Mononuclear cell (primary cell): ENCODE measurements around the gene SLC18A3. TPM values are rescaled to one million over a fixed set of nuclear protein-coding genes. Genes with fewer than 3 reads are reported as not detected.

ENCODE experiments used
- H3K27me3 ChIP-seq: 2 replicates; pipeline ENCODE4 v1.6.0; 2011; ENCODE audit warnings: low read length, control low read depth; ENCODE audit not compliant: insufficient read depth
- H3K4me1 ChIP-seq: 2 replicates; pipeline ENCODE4 v1.5.1; 2011; ENCODE audit warnings: mild to moderate bottlenecking, low read length, control low read depth; ENCODE audit not compliant: insufficient read depth
- H3K4me3 ChIP-seq: 2 replicates; pipeline ENCODE4 v1.5.1; 2011; ENCODE audit warnings: mild to moderate bottlenecking, low read length, moderate library complexity
- H3K9me3 ChIP-seq: 2 replicates; pipeline ENCODE4 v1.5.1; 2011; ENCODE audit warnings: low read depth, mild to moderate bottlenecking, control low read depth, low read length
- total RNA-seq: library from RNA; depleted of rRNA; stranded (reverse); fragments of >200 nt; gene quantifications from one replicate; pipeline ENCODE4 v1.2.3, GENCODE V29; 2012

Gene SLC18A3
- total RNA-seq, 1 donor = 0.10 TPM

DNA sequence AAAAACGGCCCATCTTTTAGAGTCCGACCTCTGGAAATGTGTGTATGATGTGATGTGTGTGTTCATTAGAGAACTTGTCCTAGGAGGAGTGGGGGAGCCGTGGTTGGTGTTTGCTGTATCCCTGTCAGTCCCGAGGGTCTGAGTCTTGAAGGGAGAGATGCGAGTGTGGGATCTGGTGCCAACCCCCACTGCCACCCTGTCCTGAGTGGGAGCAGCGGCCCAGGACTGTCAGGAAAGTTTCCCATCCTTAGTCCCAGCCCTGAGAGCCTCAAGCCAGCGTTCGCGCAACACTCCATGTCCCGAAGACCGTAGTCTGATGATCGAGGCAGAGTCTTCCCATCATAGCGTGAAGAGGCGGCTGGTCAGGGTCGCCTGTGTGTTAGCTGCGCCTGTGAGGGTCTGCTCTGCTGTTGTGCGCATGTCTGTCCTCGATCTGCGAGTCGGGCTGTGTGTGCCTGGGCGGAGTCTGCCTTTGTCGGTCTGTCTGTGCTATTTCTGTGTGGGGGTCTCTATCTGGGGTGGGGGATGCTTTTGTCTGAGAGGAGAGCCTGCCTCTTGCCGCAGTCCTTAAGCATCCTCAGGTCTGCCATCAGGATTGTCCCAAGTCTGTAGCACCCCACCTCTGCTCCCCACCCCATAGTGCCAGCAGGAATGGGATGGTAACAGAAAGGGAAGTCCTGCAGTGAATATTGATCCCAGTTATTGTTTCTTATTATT, 3.2 kb downstream of the SLC18A3 start:
- no peaks in the 10 kb centered on the region for H3K9me3 ChIP-seq
- H3K4me3 ChIP-seq = no peak overlapping the region
- H3K27me3 ChIP-seq = peaks cover 52% of the 10 kb centered on the region

DNA sequence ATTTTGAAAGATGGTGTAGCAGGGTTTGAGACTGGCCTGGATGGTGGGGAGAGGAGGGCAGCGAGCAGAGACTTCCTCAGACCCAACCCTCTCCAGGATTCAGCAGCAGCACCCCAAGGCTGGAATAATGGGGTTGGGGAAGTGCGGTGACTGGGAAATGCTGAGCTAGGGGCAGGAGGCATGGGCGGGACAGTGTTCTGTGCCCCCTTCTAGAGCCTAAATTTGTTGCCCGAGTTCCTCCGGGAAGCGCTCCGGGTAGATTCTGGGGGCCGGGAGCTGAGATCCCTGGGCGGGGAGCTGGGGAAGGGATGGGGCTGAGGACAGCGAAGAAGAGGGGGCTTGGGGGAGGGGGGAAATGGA, 3.8 kb downstream of the SLC18A3 start, which contains the start of gene CHAT:
Gene CHAT, plus strand, starts transcription at position 156 of the 360 bp plus-strand sequence. Its CDS starts 153 bp downstream, at position 309.
- Histone ChIP-seq H3K4me3 (no peak within 1 kb of the TSS), H3K9me3 (no peaks in the 10 kb centered on the region), H3K4me1 (no peaks in the 10 kb centered on the region), H3K27me3 (peaks cover 46% of the 10 kb centered on the region)

More for the DNA sequence above, 3.2 kb downstream of the SLC18A3 start:
- H3K4me1 ChIP-seq = no peaks in the 10 kb centered on the region

DNA sequence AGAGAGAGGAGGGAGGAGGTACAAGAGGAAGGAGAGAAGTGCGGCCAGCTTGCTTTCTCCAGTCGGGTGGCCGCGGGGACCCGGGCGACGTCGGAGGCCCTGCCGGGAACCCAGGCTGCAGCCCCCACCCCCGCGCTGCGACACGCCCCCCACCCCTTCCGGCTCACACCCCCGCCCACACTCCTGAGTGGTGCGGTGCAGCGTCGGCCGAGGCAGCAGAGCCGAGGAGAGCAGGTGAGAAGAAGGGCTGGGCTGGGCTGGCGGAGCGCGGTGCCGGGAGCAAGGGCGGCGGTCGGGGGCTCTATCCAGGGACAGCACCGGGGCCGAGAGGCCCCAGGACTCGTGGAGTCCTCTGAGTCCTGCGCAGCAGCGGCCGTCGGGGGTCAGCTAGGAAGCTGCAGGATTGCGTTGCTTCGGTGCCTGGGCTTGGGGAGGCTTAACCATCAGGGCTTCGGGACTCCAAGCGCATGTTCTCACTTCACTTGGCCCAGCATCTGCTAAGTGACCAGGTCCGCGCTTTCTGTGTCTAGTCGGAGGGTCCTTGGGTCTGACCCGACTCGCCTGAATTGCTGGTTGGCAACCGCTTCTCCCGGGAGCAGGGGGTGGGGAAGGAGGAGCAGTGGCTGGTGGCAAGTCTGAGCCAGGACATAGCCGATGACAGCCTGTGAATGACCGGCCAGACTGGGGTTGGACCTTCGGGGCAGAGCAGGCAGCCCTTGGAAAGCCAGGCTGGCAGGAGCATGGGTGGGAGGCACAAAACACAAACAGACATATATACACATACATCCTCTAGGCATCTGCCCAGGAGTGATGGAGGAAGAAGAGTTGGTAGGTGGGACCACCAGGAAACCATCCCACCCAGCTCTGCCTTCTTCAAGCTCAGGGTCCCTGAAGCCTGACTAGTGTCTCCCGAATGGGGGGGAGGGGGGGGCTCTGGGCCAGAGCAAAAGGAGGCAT, 4.4 kb downstream of the SLC18A3 start:
- no peak overlapping the region for H3K4me3 ChIP-seq
- H3K9me3 ChIP-seq = no peaks in the 10 kb centered on the region
- no peaks in the 10 kb centered on the region for H3K4me1 ChIP-seq
- peaks cover 42% of the 10 kb centered on the region for H3K27me3 ChIP-seq

DNA sequence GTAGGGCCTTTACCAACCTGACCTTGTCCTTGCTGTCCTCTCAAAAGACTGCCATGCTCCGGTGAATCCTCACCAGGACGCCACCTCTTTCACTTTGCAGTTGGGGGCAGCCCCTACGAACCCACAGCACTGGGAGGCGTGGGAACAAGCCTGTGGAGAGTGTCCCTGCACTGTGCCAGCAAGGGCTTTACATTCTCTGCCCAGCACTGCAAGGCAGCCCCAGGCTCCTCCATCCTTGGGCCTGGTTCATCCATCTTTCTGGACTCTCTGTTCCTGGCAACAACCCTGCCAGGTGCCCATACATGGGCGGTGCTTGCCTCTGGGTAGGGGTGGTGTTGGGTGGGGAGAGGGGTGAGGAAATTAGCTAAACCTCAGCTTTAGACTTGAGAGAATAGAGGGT, 5.1 kb downstream of the SLC18A3 start:
- Histone ChIP-seq H3K27me3 (peaks cover 42% of the 10 kb centered on the region), H3K4me1 (no peaks in the 10 kb centered on the region), H3K9me3 (no peaks in the 10 kb centered on the region), H3K4me3 (no peak overlapping the region)

DNA sequence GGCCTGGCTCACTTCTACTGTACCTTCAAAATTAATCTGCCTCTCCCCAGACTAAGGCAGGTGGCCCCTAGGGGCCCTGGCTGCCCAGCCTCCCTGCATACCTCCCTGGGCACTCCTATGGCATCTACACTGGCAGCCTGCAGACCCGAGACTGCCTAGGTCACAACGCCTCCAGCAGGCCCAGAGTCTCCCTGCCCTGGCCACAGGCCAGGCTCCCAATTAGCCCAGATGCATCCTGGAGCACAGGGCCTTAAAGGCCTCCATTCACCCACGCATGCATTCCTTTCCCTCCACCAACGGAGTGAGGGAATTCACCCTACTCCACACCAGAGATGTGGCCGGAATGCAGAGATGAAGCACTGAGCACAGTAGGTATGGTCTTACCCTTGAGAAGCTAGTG, 5.6 kb downstream of the SLC18A3 start:
- Histone ChIP-seq H3K27me3 (peaks cover 42% of the 10 kb centered on the region), H3K4me1 (no peaks in the 10 kb centered on the region), H3K4me3 (no peak overlapping the region), H3K9me3 (no peaks in the 10 kb centered on the region)

DNA sequence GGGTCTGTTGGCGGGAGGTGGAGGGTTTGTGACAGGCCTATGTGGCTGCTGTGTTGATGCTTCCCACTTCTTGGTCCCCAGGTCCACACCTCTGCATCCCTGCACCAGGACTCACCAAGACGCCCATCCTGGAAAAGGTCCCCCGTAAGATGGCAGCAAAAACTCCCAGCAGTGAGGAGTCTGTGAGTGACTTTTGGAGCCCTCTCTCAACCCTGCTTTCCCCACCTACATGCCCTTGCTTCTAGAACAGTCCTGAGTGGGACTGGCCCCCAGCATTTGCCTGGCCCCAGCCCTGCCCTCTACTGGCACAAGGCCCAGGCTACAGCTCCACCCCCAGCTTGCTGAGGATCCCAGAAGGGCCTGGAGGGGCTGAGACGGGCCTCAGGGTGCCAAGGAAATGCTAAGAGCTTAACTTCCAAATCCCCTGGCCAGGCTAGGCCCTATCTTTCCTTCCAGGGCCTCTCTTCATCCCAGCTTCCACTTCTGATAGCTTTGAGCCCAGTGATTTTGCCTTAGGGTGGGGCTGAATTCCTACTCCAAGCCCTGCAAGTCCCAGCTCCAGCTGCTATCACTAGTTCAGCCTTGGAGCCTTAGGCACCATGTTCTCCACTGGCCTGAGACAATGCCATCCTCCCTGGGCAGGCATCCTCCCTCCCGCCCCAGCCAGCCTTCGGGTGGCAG, 6.5 kb downstream of the SLC18A3 start:
- Histone ChIP-seq H3K9me3 (no peaks in the 10 kb centered on the region), H3K4me3 (no peak overlapping the region), H3K27me3 (peaks cover 34% of the 10 kb centered on the region)

DNA sequence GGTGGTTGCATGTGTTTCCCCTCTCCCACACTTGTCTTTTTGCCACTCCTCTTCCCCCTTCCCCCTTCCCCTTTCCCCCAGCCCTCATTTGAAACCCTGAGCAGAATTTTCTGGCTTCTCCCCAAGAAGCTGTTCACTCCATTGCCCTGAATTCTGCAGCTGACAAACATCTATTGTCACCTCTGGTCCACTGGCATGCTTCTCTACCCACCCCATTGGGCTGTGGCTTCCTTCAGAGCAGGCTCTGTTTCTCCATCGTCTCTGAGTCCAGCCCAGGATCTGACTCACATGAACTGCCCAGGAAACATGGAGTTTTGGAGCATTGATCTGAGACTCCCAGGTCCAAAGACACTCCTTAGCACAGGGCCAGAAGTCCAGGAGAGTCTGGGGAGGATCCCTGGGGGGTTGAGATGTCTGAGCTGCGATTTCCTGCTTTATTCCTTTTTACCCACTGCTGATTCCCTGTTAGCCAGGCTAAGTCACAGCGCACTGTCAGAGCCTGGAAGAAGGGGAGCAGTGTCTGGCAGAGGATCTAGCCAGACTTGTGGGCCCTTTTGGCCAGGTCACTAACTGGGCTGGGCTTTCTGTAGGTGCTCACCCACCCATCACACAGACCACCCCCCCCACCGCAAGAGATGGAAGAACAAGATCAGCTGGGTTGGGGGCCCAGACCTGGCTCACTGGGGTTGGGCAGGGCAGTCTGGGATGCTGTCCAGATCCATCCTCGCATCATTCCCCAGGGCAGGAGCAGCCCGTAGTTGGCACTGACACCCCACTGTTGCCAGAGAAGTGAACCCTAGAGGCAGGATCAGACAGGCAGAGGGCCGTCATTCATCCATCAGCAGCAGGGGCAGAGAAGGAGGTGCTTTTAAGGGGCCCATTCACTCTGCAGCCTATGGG, 7.3 kb downstream of the SLC18A3 start:
- no peaks in the 10 kb centered on the region for H3K4me1 ChIP-seq
- no peak overlapping the region for H3K4me3 ChIP-seq
- H3K9me3 ChIP-seq = no peaks in the 10 kb centered on the region
- peaks cover 26% of the 10 kb centered on the region for H3K27me3 ChIP-seq

More for the DNA sequence above, 6.5 kb downstream of the SLC18A3 start:
- no peaks in the 10 kb centered on the region for H3K4me1 ChIP-seq

DNA sequence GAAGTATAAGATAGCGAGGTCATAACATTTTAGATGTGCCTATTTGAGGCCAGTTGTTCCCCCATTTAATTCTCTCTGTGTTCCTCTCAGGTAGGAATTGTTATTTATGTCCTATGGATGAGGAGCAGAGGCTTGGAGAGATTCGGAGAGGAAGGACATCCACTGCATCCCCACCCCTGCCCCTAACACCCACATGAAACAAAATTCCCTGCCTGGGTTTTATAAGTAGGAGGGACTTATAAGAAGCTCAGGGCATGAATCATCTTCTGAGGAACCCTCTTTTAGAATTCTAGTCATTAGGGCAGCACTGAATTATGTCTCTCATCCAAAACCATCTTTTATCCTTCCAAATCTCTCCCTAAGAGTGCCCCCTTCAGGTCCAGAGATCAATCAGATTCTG, 8.7 kb downstream of the SLC18A3 start:
- Histone ChIP-seq H3K4me3 (no peak overlapping the region), H3K4me1 (no peaks in the 10 kb centered on the region), H3K27me3 (peaks cover 11% of the 10 kb centered on the region), H3K9me3 (no peaks in the 10 kb centered on the region)

DNA sequence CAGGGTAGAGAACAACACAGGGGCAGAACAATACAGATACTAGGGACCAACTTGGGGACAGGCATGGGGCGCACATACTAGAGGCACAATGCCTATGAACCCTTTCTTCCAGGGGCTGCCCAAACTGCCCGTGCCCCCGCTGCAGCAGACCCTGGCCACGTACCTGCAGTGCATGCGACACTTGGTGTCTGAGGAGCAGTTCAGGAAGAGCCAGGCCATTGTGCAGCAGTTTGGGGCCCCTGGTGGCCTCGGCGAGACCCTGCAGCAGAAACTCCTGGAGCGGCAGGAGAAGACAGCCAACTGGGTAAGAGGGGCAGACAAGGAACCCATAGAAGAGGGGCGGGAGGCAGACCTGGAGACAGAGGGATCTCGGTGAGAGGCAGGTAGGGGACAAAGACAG, 9.5 kb downstream of the SLC18A3 start:
- Histone ChIP-seq H3K4me3 (no peak overlapping the region), H3K27me3 (peaks cover 8% of the 10 kb centered on the region), H3K4me1 (no peaks in the 10 kb centered on the region), H3K9me3 (no peaks in the 10 kb centered on the region)

DNA sequence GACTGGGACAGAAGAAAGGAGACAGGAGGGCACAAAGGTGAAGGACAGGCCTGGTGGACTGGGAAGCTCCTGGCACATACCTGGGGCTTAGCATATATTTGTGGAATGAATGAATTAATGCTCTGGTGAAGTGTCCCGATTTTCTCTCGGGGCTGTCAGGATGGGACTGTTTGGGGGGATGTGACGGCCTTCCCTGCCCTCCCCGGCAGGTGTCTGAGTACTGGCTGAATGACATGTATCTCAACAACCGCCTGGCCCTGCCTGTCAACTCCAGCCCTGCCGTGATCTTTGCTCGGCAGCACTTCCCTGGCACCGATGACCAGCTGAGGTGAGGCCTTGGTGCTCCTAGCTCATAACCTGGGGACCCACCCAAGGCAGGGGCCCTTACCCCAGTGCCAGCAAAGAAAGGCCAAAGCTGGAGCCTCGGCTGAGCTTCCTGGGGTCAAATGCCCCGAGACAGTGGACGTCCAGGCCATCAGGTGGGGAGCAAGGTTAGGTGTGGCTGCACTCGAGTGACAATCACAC, 10.2 kb downstream of the SLC18A3 start:
- Histone ChIP-seq H3K9me3 (no peaks in the 10 kb centered on the region), H3K4me3 (no peak overlapping the region), H3K4me1 (no peaks in the 10 kb centered on the region), H3K27me3 (peaks cover under 1% of the 10 kb centered on the region)

DNA sequence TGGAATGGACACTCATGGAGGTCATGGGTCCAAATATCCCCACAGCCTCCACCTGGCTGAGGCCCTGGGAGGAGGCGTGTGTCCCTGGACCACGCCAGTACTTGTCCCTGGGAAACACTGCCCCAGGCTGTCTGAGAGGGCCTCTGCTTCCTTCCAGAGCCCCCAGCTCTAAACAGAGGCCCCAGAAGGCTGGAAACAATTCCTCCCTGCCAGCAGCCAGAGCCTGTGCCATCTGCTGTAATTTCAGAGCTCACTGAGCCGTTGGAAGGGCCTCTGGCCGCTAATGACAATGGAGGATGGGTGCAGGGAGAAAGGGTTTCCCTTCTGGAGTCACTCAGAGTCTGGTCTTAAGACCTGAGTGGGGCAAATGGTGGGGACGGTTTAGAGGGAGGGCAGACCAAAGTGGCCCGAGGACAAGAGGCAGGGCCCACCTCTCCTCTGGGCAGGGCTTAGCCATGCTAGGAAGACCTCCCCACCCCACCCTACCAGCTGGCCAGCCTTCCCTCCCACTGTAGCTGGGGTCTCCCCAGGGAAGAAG, 10.8 kb downstream of the SLC18A3 start:
- H3K27me3 ChIP-seq = no peaks in the 10 kb centered on the region
- H3K4me1 ChIP-seq = no peaks in the 10 kb centered on the region
- no peaks in the 10 kb centered on the region for H3K9me3 ChIP-seq
- no peak overlapping the region for H3K4me3 ChIP-seq

DNA sequence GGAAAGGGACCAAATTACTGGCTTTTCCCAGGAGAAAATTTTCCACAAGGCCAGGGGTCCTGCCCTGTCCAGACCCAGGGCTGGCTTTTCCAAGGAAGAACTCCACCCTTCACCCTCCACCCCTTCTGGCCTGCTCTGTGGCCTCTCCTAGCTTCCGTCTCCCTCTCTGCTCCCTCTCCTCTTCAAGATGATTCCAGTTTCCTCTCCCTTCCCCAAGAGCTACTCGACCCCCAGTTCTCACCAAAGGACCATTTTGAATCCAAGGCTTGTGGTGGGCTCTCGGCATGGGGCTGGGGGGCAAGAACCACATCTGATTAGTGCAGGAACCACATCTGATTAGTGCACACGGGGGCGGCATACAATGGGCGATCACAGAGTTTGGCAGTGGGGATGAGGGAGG, 11.5 kb downstream of the SLC18A3 start:
- Histone ChIP-seq H3K27me3 (no peaks in the 10 kb centered on the region), H3K4me3 (no peak overlapping the region), H3K4me1 (no peaks in the 10 kb centered on the region), H3K9me3 (no peaks in the 10 kb centered on the region)

DNA sequence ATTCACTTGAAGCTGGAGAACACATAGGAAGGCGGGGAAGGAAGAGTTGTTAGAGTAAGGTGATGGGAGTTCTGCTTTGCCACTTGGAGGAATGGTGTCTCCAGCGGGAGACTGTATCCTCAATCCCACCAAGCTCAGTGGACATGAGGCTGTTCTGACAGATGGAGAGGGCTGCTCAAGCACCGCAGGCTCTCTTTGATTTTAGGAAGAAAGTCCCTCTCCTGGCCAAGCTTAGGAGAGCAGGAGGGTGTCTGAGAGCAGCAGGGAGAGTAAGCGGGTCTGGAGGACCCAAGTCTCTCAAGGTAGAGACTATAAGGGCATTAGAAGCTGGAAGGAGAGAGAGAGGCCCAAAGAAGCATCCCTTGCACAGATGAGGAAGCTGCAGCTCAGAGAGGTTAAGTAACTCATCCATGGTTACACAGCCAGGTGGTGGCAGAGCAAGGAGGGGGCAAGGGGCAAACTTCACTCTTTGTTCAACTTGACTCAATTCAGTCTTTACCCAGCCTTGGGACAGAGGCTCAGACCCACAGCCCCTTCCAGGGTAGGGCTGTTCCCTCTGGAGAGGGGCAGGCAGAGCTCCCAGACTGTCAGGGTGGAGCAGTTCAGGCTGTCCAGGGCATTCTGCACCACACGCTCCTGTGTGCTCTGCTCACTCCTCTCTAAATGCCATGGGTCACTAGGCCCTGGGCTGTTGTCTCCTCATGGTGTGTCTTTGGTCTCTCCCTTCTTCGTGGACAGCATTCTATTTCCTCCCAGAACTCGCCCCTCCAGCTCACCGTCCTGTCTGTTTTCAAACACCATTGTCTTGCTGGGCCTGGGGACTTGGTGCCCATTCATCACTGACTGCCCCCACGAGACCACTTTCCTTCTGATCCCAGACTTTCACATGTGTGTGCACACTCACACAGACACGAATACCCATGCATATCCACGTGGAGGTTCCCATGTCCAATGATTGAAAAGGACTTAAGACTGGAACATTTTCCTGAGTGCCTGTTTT, 12.6 kb downstream of the SLC18A3 start:
- Histone ChIP-seq H3K4me3 (no peak overlapping the region), H3K4me1 (no peaks in the 10 kb centered on the region), H3K9me3 (no peaks in the 10 kb centered on the region), H3K27me3 (no peaks in the 10 kb centered on the region)
